DND-41 (cell line): Measurements from ENCODE around the gene ZNF248.
A peak's percentile ranks its signal among the peaks of the same experiment; 100 is the strongest.

Experiments
- ATAC-seq: fragments of 200-7000 bp; cut with Tn5 transposase; 3 replicates; pipeline ENCODE4 v1.9.1; 2021; ENCODE audit warnings: low read depth; ENCODE audit not compliant: insufficient read depth
- DNase-seq: peaks from one replicate; pipeline ENCODE4 v3.0.0-alpha.2; 2020
- H2AFZ ChIP-seq: 2 replicates; pipeline ENCODE4 v1.6.0; 2012; ENCODE audit warnings: low read depth, low read length
- H3K27ac ChIP-seq: 2 replicates; pipeline ENCODE4 v1.5.1; 2012; ENCODE audit warnings: low read length, inconsistent platforms
- H3K27me3 ChIP-seq: fragments of 200-600 bp; sonication (generic); 2 replicates; pipeline ENCODE4 v1.6.0; 2012; ENCODE audit warnings: low read length, mild to moderate bottlenecking, inconsistent platforms; ENCODE audit not compliant: insufficient read depth, poor library complexity
- H3K36me3 ChIP-seq: 2 replicates; pipeline ENCODE4 v1.5.1; 2012; ENCODE audit warnings: low read length, inconsistent platforms; ENCODE audit not compliant: insufficient read depth
- H3K4me1 ChIP-seq: 2 replicates; pipeline ENCODE4 v1.5.1; 2012; ENCODE audit warnings: mild to moderate bottlenecking, low read length; ENCODE audit not compliant: insufficient read depth
- H3K4me2 ChIP-seq: 2 replicates; pipeline ENCODE4 v1.6.0; 2012; ENCODE audit warnings: mild to moderate bottlenecking, moderate library complexity, low read length, inconsistent platforms; ENCODE audit not compliant: insufficient read depth
- H3K4me3 ChIP-seq, 2 experiments: fragments of 200-600 bp in 1 of 2; shearing (Covaris generic) in 1 of 2; 2 replicates each; pipeline ENCODE4 v1.5.1; 2012 to 2016; ENCODE audit warnings: inconsistent platforms in 2 of 2, low read length in 2 of 2, mild to moderate bottlenecking in 2 of 2, low read depth in 1 of 2, moderate library complexity in 1 of 2
- H3K79me2 ChIP-seq: 2 replicates; pipeline ENCODE4 v1.6.0; 2012; ENCODE audit warnings: low read length, inconsistent platforms; ENCODE audit not compliant: insufficient read depth
- H3K9ac ChIP-seq: 2 replicates; pipeline ENCODE4 v1.6.0; 2012; ENCODE audit warnings: low read depth, mild to moderate bottlenecking, inconsistent platforms, low read length, moderate library complexity
- H3K9me3 ChIP-seq: 2 replicates; pipeline ENCODE4 v1.5.1; 2012; ENCODE audit warnings: low read length, moderate library complexity, mild to moderate bottlenecking, inconsistent platforms; ENCODE audit not compliant: insufficient read depth, severe bottlenecking
- H4K20me1 ChIP-seq: 2 replicates; pipeline ENCODE4 v1.6.0; 2012; ENCODE audit warnings: low read length; ENCODE audit not compliant: insufficient read depth
- EZH2 ChIP-seq: IDR thresholded peaks from 3 replicates; pipeline ENCODE4 v1.6.1; 2012; ENCODE audit warnings: borderline replicate concordance, low read depth, mild to moderate bottlenecking, moderate library complexity, low read length, inconsistent platforms; ENCODE audit not compliant: severe bottlenecking
- TF ChIP-seq, protein P1 (sequence below): IDR thresholded peaks from 2 replicates; pipeline ENCODE4 v1.5.1; 2012; ENCODE audit warnings: borderline replicate concordance, low read length, moderate library complexity, mild to moderate bottlenecking; ENCODE audit not compliant: poor library complexity, severe bottlenecking; ENCODE audit errors: extremely low read depth

Gene ZNF248

GRCh38 chr10:37775612-37776011 lies 81.8 kb downstream of the ZNF248 start:
- ATAC-seq: no peak
- Histone ChIP-seq H2AFZ (no peak overlapping the region), H3K27me3 (no peaks in the 10 kb centered on the region), H3K4me3 (no peak overlapping the region), H3K9ac (no peak overlapping the region), H3K4me2 (no peak overlapping the region), H3K4me1 (peaks cover 42% of the 10 kb centered on the region), H3K79me2 (no peaks in the 10 kb centered on the region), H3K36me3 (no peaks in the 10 kb centered on the region), H3K9me3 (peaks cover 3% of the 10 kb centered on the region), H4K20me1 (no peaks in the 10 kb centered on the region), H3K27ac (no peak overlapping the region)
- TF ChIP-seq, protein P1, sequence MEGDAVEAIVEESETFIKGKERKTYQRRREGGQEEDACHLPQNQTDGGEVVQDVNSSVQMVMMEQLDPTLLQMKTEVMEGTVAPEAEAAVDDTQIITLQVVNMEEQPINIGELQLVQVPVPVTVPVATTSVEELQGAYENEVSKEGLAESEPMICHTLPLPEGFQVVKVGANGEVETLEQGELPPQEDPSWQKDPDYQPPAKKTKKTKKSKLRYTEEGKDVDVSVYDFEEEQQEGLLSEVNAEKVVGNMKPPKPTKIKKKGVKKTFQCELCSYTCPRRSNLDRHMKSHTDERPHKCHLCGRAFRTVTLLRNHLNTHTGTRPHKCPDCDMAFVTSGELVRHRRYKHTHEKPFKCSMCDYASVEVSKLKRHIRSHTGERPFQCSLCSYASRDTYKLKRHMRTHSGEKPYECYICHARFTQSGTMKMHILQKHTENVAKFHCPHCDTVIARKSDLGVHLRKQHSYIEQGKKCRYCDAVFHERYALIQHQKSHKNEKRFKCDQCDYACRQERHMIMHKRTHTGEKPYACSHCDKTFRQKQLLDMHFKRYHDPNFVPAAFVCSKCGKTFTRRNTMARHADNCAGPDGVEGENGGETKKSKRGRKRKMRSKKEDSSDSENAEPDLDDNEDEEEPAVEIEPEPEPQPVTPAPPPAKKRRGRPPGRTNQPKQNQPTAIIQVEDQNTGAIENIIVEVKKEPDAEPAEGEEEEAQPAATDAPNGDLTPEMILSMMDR: no peak
- TF ChIP-seq EZH2: no peak
- DNase-seq: no peak

DNA sequence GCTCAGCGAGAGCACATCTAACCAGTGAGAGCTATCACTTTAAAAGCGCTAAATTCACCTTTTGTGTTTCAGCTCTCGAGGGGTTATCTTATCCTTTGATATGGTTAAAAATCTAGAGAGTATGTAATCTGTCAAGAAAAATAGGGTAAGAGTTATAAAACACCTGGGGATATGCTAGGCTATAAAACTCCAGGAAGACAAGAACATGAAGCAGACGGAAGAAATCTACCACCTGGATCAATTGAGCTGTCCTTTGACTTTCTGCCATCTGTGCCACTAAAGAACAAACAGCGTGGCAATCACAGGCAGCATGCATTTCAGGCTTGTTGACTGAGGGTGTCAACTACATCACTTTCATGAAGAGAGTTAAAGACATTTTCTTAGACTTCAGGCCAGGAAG lies 83.1 kb downstream of the ZNF248 start:
- no peaks in the 10 kb centered on the region for H3K36me3 ChIP-seq
- peak; percentile 70 for ATAC-seq
- H3K9me3 ChIP-seq: no peaks in the 10 kb centered on the region
- peak overlapping the region; percentile 55 for H2AFZ ChIP-seq
- H3K27me3 ChIP-seq: no peaks in the 10 kb centered on the region
- H3K4me1 ChIP-seq: peaks cover 42% of the 10 kb centered on the region
- H3K79me2 ChIP-seq: no peaks in the 10 kb centered on the region
- peak overlapping the region; percentile 48 for H3K4me2 ChIP-seq
- no peak for TF ChIP-seq EZH2
- TF ChIP-seq, protein P1: no peak
- peak; percentile 49 for DNase-seq
- H4K20me1 ChIP-seq: no peaks in the 10 kb centered on the region
- peak overlapping the region in 1 of 2 experiments; percentile 39; a peak in 2 of 4 replicates for H3K4me3 ChIP-seq
- H3K9ac ChIP-seq: peak overlapping the region; percentile 34
- H3K27ac ChIP-seq: peak overlapping the region; percentile 71

GRCh38 chr10:37765216-37765615 lies 92.2 kb downstream of the ZNF248 start:
- H3K4me2 ChIP-seq: no peak overlapping the region

More at GRCh38 chr10:37765216-37765615, 92.2 kb downstream of the ZNF248 start:
- H3K27me3 ChIP-seq: no peaks in the 10 kb centered on the region
- H3K79me2 ChIP-seq: no peaks in the 10 kb centered on the region
- ATAC-seq: no peak
- H3K4me1 ChIP-seq: 0 out of 2 replicates have a peak, but pooled peaks cover 2% of the 10 kb centered on the region
- no peaks in the 10 kb centered on the region for H3K36me3 ChIP-seq
- no peak for DNase-seq
- no peak overlapping the region for H3K4me3 ChIP-seq
- no peak overlapping the region for H3K27ac ChIP-seq
- no peak overlapping the region for H3K9ac ChIP-seq
- peaks cover 12% of the 10 kb centered on the region for H3K9me3 ChIP-seq
- no peak overlapping the region for H2AFZ ChIP-seq
- TF ChIP-seq, protein P1: no peak
- no peak for TF ChIP-seq EZH2
- H4K20me1 ChIP-seq: no peaks in the 10 kb centered on the region
